ENCODE data around the gene SELENOK.

Gene SELENOK

GRCh38 chr3:53841296-53841695 is 50.4 kb downstream of the SELENOK start:
- TF ChIP-seq FOXM1 (IDR thresholded peaks at IDR 0.05; ENCODE audit: borderline replicate concordance, low read depth) (no peak), EGR1 (IDR thresholded peaks at IDR 0.05) (no peak), USF1 (IDR thresholded peaks at IDR 0.05) (no peak), EP300 (IDR thresholded peaks at IDR 0.05; ENCODE audit: borderline replicate concordance) (no peak), NFIC (IDR thresholded peaks at IDR 0.05) (no peak), TEAD4 (IDR thresholded peaks at IDR 0.05) (no peak), TCF12 (IDR thresholded peaks at IDR 0.05; ENCODE audit: low read depth) (no peak), MAX (IDR thresholded peaks at IDR 0.05) (no peak), RAD21 (IDR thresholded peaks at IDR 0.05; ENCODE audit: low read depth) (no peak), TAF1 (IDR thresholded peaks at IDR 0.05; ENCODE audit: low read depth) (no peak)

GRCh38 chr3:53837331-53837730 is 54.3 kb downstream of the SELENOK start:
- no peak for TF ChIP-seq CREB1 (IDR thresholded peaks at IDR 0.05; ENCODE audit: low read depth)
- no peak for TF ChIP-seq TCF12 (IDR thresholded peaks at IDR 0.05; ENCODE audit: low read depth)
- TF ChIP-seq MAX (IDR thresholded peaks at IDR 0.05): no peak
- TF ChIP-seq TEAD4 (IDR thresholded peaks at IDR 0.05): no peak
- no peak for TF ChIP-seq EGR1 (IDR thresholded peaks at IDR 0.05)
- TF ChIP-seq RAD21 (IDR thresholded peaks at IDR 0.05; ENCODE audit: low read depth): no peak
- no peak for TF ChIP-seq CEBPB (IDR thresholded peaks at IDR 0.05)
- TF ChIP-seq NFIC (IDR thresholded peaks at IDR 0.05): no peak
- no peak for TF ChIP-seq EP300 (IDR thresholded peaks at IDR 0.05; ENCODE audit: borderline replicate concordance)
- no peak for TF ChIP-seq YY1 (IDR thresholded peaks at IDR 0.05; ENCODE audit: low read depth)
- TF ChIP-seq ZBTB7A (IDR thresholded peaks at IDR 0.05; ENCODE audit: low read depth): no peak
- TF ChIP-seq TAF1 (IDR thresholded peaks at IDR 0.05; ENCODE audit: low read depth): no peak
- no peak for TF ChIP-seq FOXM1 (IDR thresholded peaks at IDR 0.05; ENCODE audit: borderline replicate concordance, low read depth)
- TF ChIP-seq USF1 (IDR thresholded peaks at IDR 0.05): no peak
- TF ChIP-seq REST (IDR thresholded peaks at IDR 0.05; ENCODE audit: low read depth): no peak

- no peak for TF ChIP-seq NFIC (IDR thresholded peaks at IDR 0.05)
- no peak for TF ChIP-seq TAF1 (IDR thresholded peaks at IDR 0.05; ENCODE audit: low read depth)
- no peak for TF ChIP-seq EP300 (IDR thresholded peaks at IDR 0.05; ENCODE audit: borderline replicate concordance)
- no peak for TF ChIP-seq RAD21 (IDR thresholded peaks at IDR 0.05; ENCODE audit: low read depth)
Measured at GRCh38 chr3:53836084-53836872, 55.4 kb downstream of the SELENOK start.

- TF ChIP-seq CREB1 (IDR thresholded peaks at IDR 0.05; ENCODE audit: low read depth): no peak
- no peak for TF ChIP-seq TCF12 (IDR thresholded peaks at IDR 0.05; ENCODE audit: low read depth)
- no peak for TF ChIP-seq REST (IDR thresholded peaks at IDR 0.05; ENCODE audit: low read depth)
- TF ChIP-seq EGR1 (IDR thresholded peaks at IDR 0.05): no peak
- TF ChIP-seq ZBTB7A (IDR thresholded peaks at IDR 0.05; ENCODE audit: low read depth): no peak
- TF ChIP-seq FOXM1 (IDR thresholded peaks at IDR 0.05; ENCODE audit: borderline replicate concordance, low read depth): no peak
- TF ChIP-seq YY1 (IDR thresholded peaks at IDR 0.05; ENCODE audit: low read depth): no peak
- no peak for TF ChIP-seq USF1 (IDR thresholded peaks at IDR 0.05)
- no peak for TF ChIP-seq TEAD4 (IDR thresholded peaks at IDR 0.05)
- no peak for TF ChIP-seq NFIC (IDR thresholded peaks at IDR 0.05)
- TF ChIP-seq TAF1 (IDR thresholded peaks at IDR 0.05; ENCODE audit: low read depth): no peak
- no peak for TF ChIP-seq CEBPB (IDR thresholded peaks at IDR 0.05)
- no peak for TF ChIP-seq EP300 (IDR thresholded peaks at IDR 0.05; ENCODE audit: borderline replicate concordance)
- TF ChIP-seq RAD21 (IDR thresholded peaks at IDR 0.05; ENCODE audit: low read depth): no peak
- no peak for TF ChIP-seq MAX (IDR thresholded peaks at IDR 0.05)
Measured at GRCh38 chr3:53835257-53835656, 56.4 kb downstream of the SELENOK start.
